ENCODE data around the gene APOM.

Gene APOM

GRCh38 chr6:31655349-31656237 is at the start of gene APOM:
TSS of gene APOM (plus strand) at chr6:31655894. CDS start at chr6:31655967, 73 bp downstream.
- H3K4me3 ChIP-seq (ENCODE audit: low read depth, low read length): no peak within 1 kb of the TSS
- DNase-seq (ENCODE audit: low read depth): no peak
- no peak for TF ChIP-seq CTCF (IDR thresholded peaks at IDR 0.05; ENCODE audit: control insufficient read depth, extremely low read depth, insufficient read depth)

GRCh38 chr6:31607317-31607716 is 48.4 kb upstream of the APOM start:
- TF ChIP-seq CTCF (IDR thresholded peaks at IDR 0.05; ENCODE audit: control insufficient read depth, extremely low read depth, insufficient read depth): no peak
- no peak overlapping the region for H3K4me3 ChIP-seq (ENCODE audit: low read depth, low read length)
- no peak for DNase-seq (ENCODE audit: low read depth)

- TF ChIP-seq CTCF (IDR thresholded peaks at IDR 0.05; ENCODE audit: control insufficient read depth, extremely low read depth, insufficient read depth): no peak
- no peak overlapping the region for H3K4me3 ChIP-seq (ENCODE audit: low read depth, low read length)
- DNase-seq (ENCODE audit: low read depth): no peak
Measured at GRCh38 chr6:31609519-31610406, 45.9 kb upstream of the APOM start.

- TF ChIP-seq CTCF (IDR thresholded peaks at IDR 0.05; ENCODE audit: control insufficient read depth, extremely low read depth, insufficient read depth): no peak
- DNase-seq (ENCODE audit: low read depth): no peak
- H3K4me3 ChIP-seq (ENCODE audit: low read depth, low read length): no peak overlapping the region
Measured at GRCh38 chr6:31610968-31611367, 44.7 kb upstream of the APOM start.

GRCh38 chr6:31614075-31614619 is 41.5 kb upstream of the APOM start:
- no peak for TF ChIP-seq CTCF (IDR thresholded peaks at IDR 0.05; ENCODE audit: control insufficient read depth, extremely low read depth, insufficient read depth)
- DNase-seq (ENCODE audit: low read depth): no peak

GRCh38 chr6:31614684-31615578 is 40.8 kb upstream of the APOM start, which contains the start of gene AIF1:
TSS of gene AIF1 (plus strand) at chr6:31615234. CDS start at chr6:31615330, 96 bp downstream.
- no peak within 1 kb of the TSS for H3K4me3 ChIP-seq (ENCODE audit: low read depth, low read length)
- TF ChIP-seq CTCF (IDR thresholded peaks at IDR 0.05; ENCODE audit: control insufficient read depth, extremely low read depth, insufficient read depth): no peak

More at GRCh38 chr6:31614075-31614619, 41.5 kb upstream of the APOM start:
- H3K4me3 ChIP-seq (ENCODE audit: low read depth, low read length): no peak overlapping the region

More at GRCh38 chr6:31614684-31615578, 40.8 kb upstream of the APOM start, which contains the start of gene AIF1:
- no peak for DNase-seq (ENCODE audit: low read depth)

Data from LNCaP clone FGC (cell line).